Psoas muscle (tissue), 8 donors: ENCODE measurements around the gene ZW10. TPM values are rescaled to one million over a fixed set of nuclear protein-coding genes. Genes with fewer than 3 reads are reported as not detected.
A peak's percentile ranks its signal among the peaks of the same experiment; 100 is the strongest.
"Not testable (repeated sequence)": the region's sequence is repeated elsewhere in the genome, so short reads cannot be mapped to it uniquely, and the experiment has no call there.

ENCODE experiments used
- ATAC-seq, 4 donors: fragments of 200-7000 bp; cut with Tn5 transposase; one replicate each; pipeline ENCODE4 v1.9.1; 2020; ENCODE audit warnings: moderate library complexity in 3 of 4, mild to moderate bottlenecking in 2 of 4
- DNase-seq, 2 donors: peaks; one replicate each; pipeline ENCODE4 v3.0.0-alpha.2; 2020
- H3K27ac ChIP-seq: fragments of 200-600 bp; one replicate; pipeline ENCODE4 v1.8.0; 2022
- H3K27me3 ChIP-seq, 3 donors: fragments of 200-600 bp in 1 of 3; one replicate each; pipeline versions ENCODE4 v1.6.1 to v1.8.0; 2013 to 2022; ENCODE audit warnings: low read length in 2 of 3, mild to moderate bottlenecking in 2 of 3, moderate library complexity in 1 of 3; ENCODE audit not compliant: insufficient read depth in 3 of 3
- H3K36me3 ChIP-seq, 2 donors: fragments of 200-600 bp in 1 of 2; one replicate each; pipeline versions ENCODE4 v1.6.1 to v1.8.0; 2013 to 2022; ENCODE audit warnings: low read depth in 1 of 2, mild to moderate bottlenecking in 1 of 2, moderate library complexity in 1 of 2; ENCODE audit not compliant: insufficient read depth in 1 of 2
- H3K4me1 ChIP-seq: fragments of 200-600 bp; one replicate; pipeline ENCODE4 v1.8.0; 2022
- H3K4me3 ChIP-seq: fragments of 200-600 bp; one replicate; pipeline ENCODE4 v1.8.0; 2022; ENCODE audit warnings: mild to moderate bottlenecking
- H3K9me3 ChIP-seq: fragments of 200-600 bp; one replicate; pipeline ENCODE4 v1.8.0; 2022
- CTCF ChIP-seq: fragments of 200-600 bp; IDR thresholded peaks from one replicate; pipeline ENCODE4 v1.8.0; 2022; ENCODE audit warnings: antibody characterized with exemption
- WGBS, 3 donors: extraction: QIAGEN DNeasy Blood & Tissue Kit; methylation state at CpG; one replicate each; pipeline versions ENCODE4 v1.1.6 to v1.1.7; 2013; 5-methylcytosine and 5-hydroxymethylcytosine counted together
- intact Hi-C, 2 donors: fragments of 100-400 bp; cut with DNase I; formaldehyde crosslinking; loops; one replicate each; pipeline versions ENCODE4 v1.11.0 to v1.14.2; 2022
- polyA plus RNA-seq, 3 donors: library from polyadenylated mRNA; stranded (reverse); fragments of 200-250 nt; gene quantifications; one replicate each; pipeline ENCODE4 v1.2.3, GENCODE V29; 2013
- total RNA-seq, 4 donors: library from RNA; stranded (reverse); fragmentation: NEBNext Ultra II Directional in 2 of 4; extraction: Animal tissue kit (Norgen Biotek cat#: 25700) in 2 of 4; gene quantifications; one replicate each; pipeline versions ENCODE4 v1.2.1 to v1.2.4, GENCODE V29; 2021 to 2023
- donor health status: healthy with polysubstance abuse.
- donor health status: DM: no; HTN: no; CAD: no; lungs with moderate emphysema.
- donor health status: Bipolar disorder and iron deficiency.
- donor health status: healthy.
- donor health status: DM: yes; HTN: yes; CAD: no.
- donor health status: DM: no; HTN: no; CAD: no.
- donor health status: DM: no; HTN: no; CAD: no.
- donor health status: DM: yes; HTN: yes; CAD: no.

The ZW10 gene
- total and polyA plus RNA-seq, 7 donors, result 10.8 to 26.6 (median 16.5) TPM

- intact Hi-C loops, result no loop called here
- TF ChIP-seq CTCF, result no peak
- Histone ChIP-seq H3K27ac (no peak overlapping the region), H3K4me1 (peaks cover 12% of the 10 kb centered on the region), H3K9me3 (peaks cover 12% of the 10 kb centered on the region), H3K27me3 (no peaks in the 10 kb centered on the region), H3K4me3 (no peak overlapping the region), H3K36me3 (peaks cover 4 to 6% of the 10 kb centered on the region in 2 donors)
- no peak for DNase-seq
- no peak for ATAC-seq
- 91 to 98% (median 94%) methylated on average over 1 of the region's 1 CpG for WGBS, 3 donors
These were observed 62.5 kb downstream of the ZW10 start for GRCh38 chr11:113710989-113711388.

DNA sequence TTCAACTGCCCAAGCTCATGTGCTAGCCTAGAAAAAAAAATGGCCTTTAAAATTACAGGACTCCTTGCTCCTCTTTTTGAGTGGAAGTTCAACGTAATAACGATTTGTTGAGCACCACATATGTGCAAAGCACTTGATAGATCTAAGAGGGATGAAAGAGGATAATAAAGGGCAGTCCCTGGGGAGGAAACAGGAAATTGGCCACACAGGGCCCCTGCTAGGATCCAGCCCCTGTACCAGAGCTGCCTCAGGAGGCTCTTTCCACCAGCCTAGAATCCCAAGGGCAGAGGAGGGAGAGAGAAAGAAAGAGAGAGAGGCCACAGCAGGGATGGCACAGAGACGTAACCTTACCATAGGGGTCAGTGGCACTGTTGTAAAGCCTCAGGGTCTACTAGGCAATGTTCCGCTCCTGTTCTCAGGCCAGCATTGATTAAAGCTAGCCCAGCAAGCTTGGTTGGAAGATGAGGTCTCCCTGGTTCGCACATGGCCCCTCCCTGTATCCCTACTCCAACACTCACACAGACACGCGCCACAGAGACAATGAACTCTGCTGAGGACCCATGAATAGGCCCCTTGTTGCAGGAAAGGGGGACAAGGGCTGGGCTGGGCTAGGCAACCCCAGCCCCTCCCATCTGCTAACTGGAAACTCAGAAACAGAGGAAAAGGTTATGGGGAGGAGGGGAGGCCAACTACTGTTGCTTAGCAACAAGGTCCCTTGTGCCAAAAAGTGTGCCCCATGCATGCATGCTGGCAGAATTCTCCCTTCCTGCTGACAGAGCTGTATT lies 67.4 kb downstream of the ZW10 start, which contains the start of gene TMPRSS5:
Gene TMPRSS5 (minus strand): TSS at position 438 of the 785 bp plus-strand sequence. CDS start 84 bp downstream, at position 354.
- H3K9me3 ChIP-seq, result peaks cover 9% of the 10 kb centered on the region
- intact Hi-C loops, result no loop called here
- TF ChIP-seq CTCF, result no peak
- DNase-seq (no peak), ATAC-seq (no peak)
- H3K27me3 ChIP-seq, result no peaks in the 10 kb centered on the region
- no peak within 1 kb of the TSS for H3K27ac ChIP-seq
- no peak within 1 kb of the TSS for H3K4me3 ChIP-seq
- H3K36me3 ChIP-seq, result peaks cover 0 to 6% of the 10 kb centered on the region in 2 donors
- no peaks in the 10 kb centered on the region for H3K4me1 ChIP-seq
- 81 to 89% (median 87%) methylated on average over 7 of the region's 7 CpGs for WGBS, 3 donors

DNA sequence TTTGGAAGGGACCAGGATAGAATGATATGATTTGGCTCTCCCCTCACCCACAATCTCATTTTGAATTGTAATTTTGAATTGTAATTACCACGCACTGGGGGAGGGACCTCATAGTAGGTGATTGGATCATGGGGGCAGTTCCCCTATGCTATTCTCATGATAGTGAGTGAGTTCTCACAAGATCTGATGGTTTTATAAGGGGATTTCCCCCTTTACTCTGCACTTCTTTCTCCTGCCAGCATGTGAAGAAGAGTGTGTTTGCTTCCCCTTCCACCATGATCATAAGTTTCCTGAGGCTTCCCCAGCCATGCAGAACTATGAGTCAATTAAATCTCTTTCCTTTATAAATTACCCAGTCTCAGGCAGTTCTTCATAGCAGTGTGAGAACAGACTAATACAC lies 69.9 kb downstream of the ZW10 start:
- H3K4me1 ChIP-seq, H3K4me3 ChIP-seq, H3K27me3 ChIP-seq, DNase-seq, intact Hi-C loops, H3K27ac ChIP-seq, ATAC-seq, H3K36me3 ChIP-seq, H3K9me3 ChIP-seq: not testable (repeated sequence)
- 96 to 100% (median 96%) methylated on average over 1 of the region's 1 CpG for WGBS, 3 donors

DNA sequence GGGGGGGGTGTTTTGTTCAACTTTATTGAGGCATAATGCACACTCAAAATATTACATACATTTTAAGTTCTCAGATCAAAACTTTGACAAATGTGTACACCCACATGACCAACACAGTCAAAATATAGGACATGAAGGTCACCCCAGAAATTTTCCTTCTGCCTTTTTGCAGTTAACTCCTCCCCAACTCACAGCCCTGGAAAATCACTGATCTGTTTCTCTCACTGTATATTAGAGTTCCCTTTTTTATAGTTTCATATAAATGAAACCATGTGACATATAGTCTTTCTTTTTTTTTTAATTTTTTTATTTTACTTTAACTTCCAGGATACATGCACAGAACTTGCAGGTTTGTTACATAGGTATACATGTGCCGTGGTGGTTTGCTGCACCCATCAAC lies 72.0 kb downstream of the ZW10 start:
- no peak for ATAC-seq
- no peak for DNase-seq
- H3K27ac ChIP-seq, result no peak overlapping the region
- intact Hi-C loops, result no loop called here
- no peaks in the 10 kb centered on the region for H3K4me1 ChIP-seq
- no peaks in the 10 kb centered on the region for H3K27me3 ChIP-seq
- H3K4me3 ChIP-seq, result no peak overlapping the region
- H3K36me3 ChIP-seq, result peaks cover 0 to 7% of the 10 kb centered on the region in 2 donors
- WGBS, 3 donors, result 93 to 96% (median 94%) methylated on average over 1 of the region's 1 CpG
- no peaks in the 10 kb centered on the region for H3K9me3 ChIP-seq
- no peak for TF ChIP-seq CTCF

DNA sequence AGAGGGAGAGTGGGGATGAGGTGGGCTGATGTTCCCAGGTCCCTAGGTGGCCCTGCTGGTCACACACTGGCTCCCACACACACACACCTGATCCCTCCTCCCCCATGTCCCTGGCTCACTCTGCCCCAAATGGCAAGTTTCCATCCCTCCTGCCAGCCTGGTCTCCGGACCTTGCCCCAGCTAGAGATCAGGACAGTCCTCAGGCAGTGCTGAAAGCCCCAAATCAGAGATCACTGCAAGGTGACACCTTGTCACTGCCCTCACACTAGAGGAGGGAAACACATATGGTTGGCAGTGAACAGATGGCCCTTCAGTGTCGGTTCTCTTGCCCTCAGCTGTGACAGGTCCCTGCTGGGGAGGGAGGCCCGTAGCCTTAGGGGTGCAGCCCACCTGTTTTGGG lies 75.0 kb downstream of the ZW10 start:
- Histone ChIP-seq H3K27me3 (no peaks in the 10 kb centered on the region), H3K27ac (no peak overlapping the region), H3K36me3 (peaks cover 0 to 26% of the 10 kb centered on the region in 2 donors), H3K4me3 (no peak overlapping the region), H3K4me1 (no peaks in the 10 kb centered on the region), H3K9me3 (no peaks in the 10 kb centered on the region)
- WGBS, 3 donors, result 41 to 62% (median 52%) methylated on average over 3 of the region's 3 CpGs
- DNase-seq (no peak), ATAC-seq (peak in 2 of 4 donors; percentile 36 to 40)
- no peak for TF ChIP-seq CTCF
- intact Hi-C loops, result no loop called here
